Osteoblast (primary cell): Measurements from ENCODE around the gene CASP9. TPM values are rescaled to one million over a fixed set of nuclear protein-coding genes. Genes with fewer than 3 reads are reported as not detected.
"Not testable (repeated sequence)": the region's sequence is repeated elsewhere in the genome, so short reads cannot be mapped to it uniquely, and the experiment has no call there.

Source experiments
- DNase-seq: peaks from one replicate; pipeline ENCODE4 v3.0.0; 2011; ENCODE audit warnings: low spot score, mixed read lengths; ENCODE audit not compliant: insufficient read length; ENCODE audit errors: missing footprints
- H2AFZ ChIP-seq: 2 replicates; pipeline ENCODE4 v1.6.0; 2011; ENCODE audit warnings: mild to moderate bottlenecking, low read length
- H3K27ac ChIP-seq: 2 replicates; pipeline ENCODE4 v1.5.1; 2011; ENCODE audit warnings: mild to moderate bottlenecking, low read depth, low read length, moderate library complexity
- H3K27me3 ChIP-seq: 2 replicates; pipeline ENCODE4 v1.6.0; 2012; ENCODE audit warnings: mild to moderate bottlenecking, control low read depth, inconsistent platforms, low read length, moderate library complexity; ENCODE audit not compliant: insufficient read depth
- H3K36me3 ChIP-seq: 2 replicates; pipeline ENCODE4 v1.5.1; 2011; ENCODE audit warnings: mild to moderate bottlenecking, low read length, control low read depth, moderate library complexity; ENCODE audit not compliant: insufficient read depth
- H3K4me1 ChIP-seq: 2 replicates; pipeline ENCODE4 v1.5.1; 2011; ENCODE audit warnings: mild to moderate bottlenecking, low read length, control low read depth, moderate library complexity; ENCODE audit not compliant: insufficient read depth
- H3K4me2 ChIP-seq: 2 replicates; pipeline ENCODE4 v1.6.0; 2011; ENCODE audit warnings: mild to moderate bottlenecking, low read length; ENCODE audit not compliant: insufficient read depth
- H3K4me3 ChIP-seq: fragments of 200-600 bp; sonication (generic); 3 replicates; pipeline ENCODE4 v1.5.1; 2012; ENCODE audit warnings: mild to moderate bottlenecking, low read length, inconsistent platforms; ENCODE audit not compliant: insufficient read depth
- H3K79me2 ChIP-seq: 2 replicates; pipeline ENCODE4 v1.6.0; 2012; ENCODE audit warnings: mild to moderate bottlenecking, low read length, control low read depth, inconsistent platforms; ENCODE audit not compliant: insufficient read depth
- H3K9me3 ChIP-seq: 2 replicates; pipeline ENCODE4 v1.5.1; 2011; ENCODE audit warnings: low read depth, low read length, control low read depth
- H4K20me1 ChIP-seq: 2 replicates; pipeline ENCODE4 v1.6.0; 2012; ENCODE audit warnings: mild to moderate bottlenecking, low read length, control low read depth; ENCODE audit not compliant: insufficient read depth
- total RNA-seq: library from RNA; depleted of rRNA; stranded (reverse); fragments of >200 nt; gene quantifications from 2 replicates; pipeline ENCODE4 v1.2.3, GENCODE V29; 2012
- TF ChIP-seq, protein P1 (sequence below): IDR thresholded peaks from 2 replicates; pipeline ENCODE4 v1.5.1; 2011; ENCODE audit warnings: mild to moderate bottlenecking, low read depth, low read length, moderate library complexity; ENCODE audit errors: extremely low read depth

The CASP9 gene
- total RNA-seq, 1 donor = 10.9 TPM

DNA sequence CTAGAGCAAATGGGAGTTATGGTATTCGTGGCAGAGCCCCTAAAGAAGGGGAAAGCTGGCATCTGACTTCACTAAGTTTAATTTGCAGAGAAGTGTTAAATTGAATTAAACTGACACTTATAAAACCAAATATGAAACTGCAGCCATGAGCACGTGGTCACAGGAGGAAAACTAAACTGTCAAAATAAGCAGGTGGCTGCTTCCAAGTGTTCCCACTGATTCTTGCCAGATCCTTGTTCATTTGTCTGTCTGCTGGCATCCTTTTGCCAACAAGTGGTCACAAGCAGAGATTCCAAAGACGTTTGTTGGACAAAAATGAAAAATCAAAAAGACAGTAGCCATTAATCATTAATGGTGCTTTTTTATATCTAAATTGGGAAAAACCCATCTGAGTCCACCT, 54.7 kb downstream of the CASP9 start:
- TF ChIP-seq, protein P1, sequence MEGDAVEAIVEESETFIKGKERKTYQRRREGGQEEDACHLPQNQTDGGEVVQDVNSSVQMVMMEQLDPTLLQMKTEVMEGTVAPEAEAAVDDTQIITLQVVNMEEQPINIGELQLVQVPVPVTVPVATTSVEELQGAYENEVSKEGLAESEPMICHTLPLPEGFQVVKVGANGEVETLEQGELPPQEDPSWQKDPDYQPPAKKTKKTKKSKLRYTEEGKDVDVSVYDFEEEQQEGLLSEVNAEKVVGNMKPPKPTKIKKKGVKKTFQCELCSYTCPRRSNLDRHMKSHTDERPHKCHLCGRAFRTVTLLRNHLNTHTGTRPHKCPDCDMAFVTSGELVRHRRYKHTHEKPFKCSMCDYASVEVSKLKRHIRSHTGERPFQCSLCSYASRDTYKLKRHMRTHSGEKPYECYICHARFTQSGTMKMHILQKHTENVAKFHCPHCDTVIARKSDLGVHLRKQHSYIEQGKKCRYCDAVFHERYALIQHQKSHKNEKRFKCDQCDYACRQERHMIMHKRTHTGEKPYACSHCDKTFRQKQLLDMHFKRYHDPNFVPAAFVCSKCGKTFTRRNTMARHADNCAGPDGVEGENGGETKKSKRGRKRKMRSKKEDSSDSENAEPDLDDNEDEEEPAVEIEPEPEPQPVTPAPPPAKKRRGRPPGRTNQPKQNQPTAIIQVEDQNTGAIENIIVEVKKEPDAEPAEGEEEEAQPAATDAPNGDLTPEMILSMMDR = no peak
- Histone ChIP-seq H3K4me3 (no peak overlapping the region), H4K20me1 (no peaks in the 10 kb centered on the region), H3K27me3 (no peaks in the 10 kb centered on the region), H3K36me3 (no peaks in the 10 kb centered on the region), H2AFZ (no peak overlapping the region), H3K4me1 (no peaks in the 10 kb centered on the region), H3K4me2 (no peak overlapping the region), H3K27ac (no peak overlapping the region), H3K79me2 (no peaks in the 10 kb centered on the region), H3K9me3 (no peaks in the 10 kb centered on the region)
- no peak for DNase-seq

DNA sequence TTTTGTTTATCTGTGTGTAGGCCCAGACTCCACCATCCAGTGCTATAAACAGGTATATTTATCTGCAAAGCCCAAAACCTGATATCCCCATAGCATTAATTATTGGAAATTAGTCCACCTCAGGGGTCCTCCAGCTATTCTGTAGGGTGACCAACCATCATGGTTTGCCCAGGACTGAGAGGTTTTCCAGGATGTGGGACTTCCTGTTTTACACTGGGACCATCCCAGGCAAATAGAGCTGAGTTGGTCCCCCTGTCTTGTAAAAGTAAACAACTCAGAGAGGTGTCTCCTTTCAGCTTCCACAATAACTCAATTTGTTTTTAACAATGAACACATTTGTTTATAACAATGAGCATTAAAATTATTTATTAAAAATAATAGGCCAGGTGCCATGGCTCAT, 55.9 kb downstream of the CASP9 start:
- H2AFZ ChIP-seq = no peak overlapping the region
- no peaks in the 10 kb centered on the region for H3K9me3 ChIP-seq
- H4K20me1 ChIP-seq = no peaks in the 10 kb centered on the region
- no peak overlapping the region for H3K4me2 ChIP-seq
- no peaks in the 10 kb centered on the region for H3K4me1 ChIP-seq
- TF ChIP-seq, protein P1 = no peak
- no peaks in the 10 kb centered on the region for H3K27me3 ChIP-seq
- H3K27ac ChIP-seq = no peak overlapping the region
- H3K36me3 ChIP-seq = no peaks in the 10 kb centered on the region
- DNase-seq = no peak
- H3K4me3 ChIP-seq = no peak overlapping the region
- no peaks in the 10 kb centered on the region for H3K79me2 ChIP-seq

DNA sequence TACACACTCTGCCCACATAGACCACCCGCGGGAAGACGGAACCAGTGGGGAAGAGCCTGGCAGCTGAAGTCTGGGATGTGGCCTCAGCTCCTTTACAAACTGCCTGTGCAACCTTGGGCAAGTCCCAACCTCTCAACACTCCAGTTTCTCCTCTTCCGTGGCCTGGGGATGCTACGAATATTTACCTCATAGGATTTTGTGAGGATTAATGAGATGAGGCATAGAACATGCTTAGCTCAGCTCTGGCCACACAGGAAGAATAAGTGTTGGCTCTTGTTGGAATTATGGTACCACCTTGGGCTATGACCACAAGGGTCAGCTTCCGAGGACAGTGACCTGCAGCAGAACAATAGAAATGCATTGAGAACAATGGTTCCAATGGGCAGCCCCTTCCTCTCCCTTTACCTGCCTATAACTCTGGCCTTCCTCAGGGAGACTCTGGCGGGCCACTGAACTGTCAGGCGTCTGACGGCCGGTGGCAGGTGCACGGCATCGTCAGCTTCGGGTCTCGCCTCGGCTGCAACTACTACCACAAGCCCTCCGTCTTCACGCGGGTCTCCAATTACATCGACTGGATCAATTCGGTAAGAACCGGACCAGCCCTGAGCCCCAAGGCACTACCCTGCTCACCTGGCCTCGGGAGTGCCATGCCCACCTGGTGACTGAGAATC, 56.9 kb downstream of the CASP9 start:
- H3K4me1 ChIP-seq, H3K79me2 ChIP-seq, H3K4me3 ChIP-seq, H3K4me2 ChIP-seq, H2AFZ ChIP-seq, H3K27me3 ChIP-seq, H3K36me3 ChIP-seq, H3K27ac ChIP-seq, H4K20me1 ChIP-seq, H3K9me3 ChIP-seq: not testable (repeated sequence)
- peak; percentile 76 for DNase-seq

DNA sequence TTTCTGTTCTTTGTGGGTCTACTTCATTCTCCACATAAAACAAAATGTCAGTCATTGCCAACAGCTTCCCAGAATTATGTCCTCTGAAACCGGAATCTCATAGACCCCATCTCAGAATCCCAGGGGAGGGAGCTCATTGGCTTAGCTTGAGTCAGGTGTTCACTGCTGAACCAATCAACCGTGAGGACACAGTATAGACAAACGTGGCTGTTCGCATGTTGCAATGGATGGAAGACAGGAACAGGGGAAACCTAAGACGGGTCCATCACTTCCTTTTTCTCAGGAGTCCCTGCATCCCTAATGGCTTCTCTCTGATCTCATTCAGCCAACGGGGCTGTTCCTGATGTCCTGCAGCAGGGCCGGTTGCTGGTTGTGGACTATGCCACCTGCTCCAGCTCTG, 58.3 kb downstream of the CASP9 start:
- Histone ChIP-seq H3K79me2 (no peaks in the 10 kb centered on the region), H3K4me2 (no peak overlapping the region), H3K27me3 (no peaks in the 10 kb centered on the region), H3K4me1 (no peaks in the 10 kb centered on the region), H2AFZ (no peak overlapping the region), H4K20me1 (no peaks in the 10 kb centered on the region), H3K4me3 (no peak overlapping the region), H3K9me3 (no peaks in the 10 kb centered on the region), H3K27ac (no peak overlapping the region), H3K36me3 (no peaks in the 10 kb centered on the region)
- TF ChIP-seq, protein P1 = no peak
- DNase-seq = peak; percentile 38

DNA sequence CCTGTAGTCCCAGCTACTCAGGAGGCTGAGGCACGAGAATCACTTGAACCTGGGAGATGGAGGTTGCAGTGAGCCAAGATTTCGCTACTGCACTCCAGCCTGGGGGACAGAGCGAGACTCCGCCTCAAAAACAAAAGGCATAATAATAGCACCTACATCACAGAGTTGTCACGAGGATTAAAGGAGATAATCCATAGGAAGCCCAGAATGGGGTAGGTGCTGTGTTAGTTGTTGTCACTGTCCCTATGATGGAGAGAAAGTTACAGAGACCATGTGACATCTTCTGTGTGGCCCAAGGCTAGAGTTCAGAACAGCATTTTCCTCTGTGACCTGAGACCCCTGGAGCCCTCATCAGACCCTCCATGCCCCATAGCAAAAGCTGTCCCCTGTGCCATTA, 60.1 kb downstream of the CASP9 start:
- not testable (repeated sequence) for H3K9me3 ChIP-seq, DNase-seq, H3K27me3 ChIP-seq, H3K4me2 ChIP-seq, H3K36me3 ChIP-seq, H3K4me1 ChIP-seq, H2AFZ ChIP-seq, H3K27ac ChIP-seq, H3K4me3 ChIP-seq, H3K79me2 ChIP-seq, H4K20me1 ChIP-seq

DNA sequence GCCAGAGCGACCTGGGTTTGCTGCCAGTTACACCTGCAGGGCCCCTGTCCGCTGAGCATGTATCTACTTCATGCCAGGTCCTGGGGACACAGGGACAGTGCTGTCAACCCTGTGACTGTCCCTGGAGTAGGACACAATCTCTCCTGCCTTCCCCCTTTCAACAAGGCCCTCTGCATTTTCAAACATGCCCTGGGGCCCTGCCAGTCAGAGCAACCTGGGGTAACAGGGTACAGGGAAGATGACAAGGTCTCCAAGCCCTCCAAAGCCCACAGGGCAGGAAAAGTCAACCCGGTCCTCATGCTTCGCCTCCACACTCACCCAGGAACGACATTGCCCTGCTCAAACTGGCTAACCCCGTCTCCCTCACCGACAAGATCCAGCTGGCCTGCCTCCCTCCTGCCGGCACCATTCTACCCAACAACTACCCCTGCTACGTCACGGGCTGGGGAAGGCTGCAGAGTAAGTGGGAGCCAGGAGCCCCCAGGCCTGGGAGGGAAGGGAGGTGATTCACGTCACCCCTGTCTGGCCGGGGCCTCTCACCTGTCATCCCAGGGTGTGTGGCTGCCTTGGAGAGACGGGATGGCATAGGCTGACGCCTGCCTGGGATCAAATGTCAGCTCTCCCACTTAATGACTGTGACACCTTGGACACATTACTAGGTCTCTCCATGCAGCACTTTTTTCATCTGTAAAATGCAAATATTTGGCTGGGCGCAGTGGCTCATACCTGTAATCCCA, 60.8 kb downstream of the CASP9 start:
- not testable (repeated sequence) for H4K20me1 ChIP-seq, H3K27me3 ChIP-seq, H3K79me2 ChIP-seq, H3K4me2 ChIP-seq, DNase-seq, H3K9me3 ChIP-seq, H3K4me3 ChIP-seq, H3K36me3 ChIP-seq, H3K4me1 ChIP-seq, H3K27ac ChIP-seq, H2AFZ ChIP-seq
